Caki2 (cell line): ENCODE measurements around the gene HSPB6. TPM values are rescaled to one million over a fixed set of nuclear protein-coding genes. Genes with fewer than 3 reads are reported as not detected.
"Not testable (repeated sequence)": the region's sequence is repeated elsewhere in the genome, so short reads cannot be mapped to it uniquely, and the experiment has no call there.

Experiments
- DNase-seq: peaks from one replicate; pipeline ENCODE4 v3.0.0-alpha.2; 2015; ENCODE audit warnings: low read depth
- in situ Hi-C: cut with HindIII; loops from 2 replicates; pipeline ENCODE4 v1.10.0; 2016; ENCODE audit warnings: low sequenced_read_pairs, low pct_unique_long_range_greater_than_20kb, mixed read lengths
- total RNA-seq: library from RNA; depleted of rRNA; stranded (reverse); fragments of >200 nt; shearing (Covaris generic); gene quantifications from 2 replicates; pipeline ENCODE4 v1.2.3, GENCODE V29; 2014; ENCODE audit warnings: low replicate concordance

The HSPB6 gene
- total RNA-seq, 1 experiment from 2014 or later = not detected

GRCh38 chr19:35724560-35724959, 32.3 kb downstream of the HSPB6 start:
- in situ Hi-C loops = no loop called here
- DNase-seq = no peak

- DNase-seq = not testable (repeated sequence)
Observed at GRCh38 chr19:35724132-35724531, 32.7 kb downstream of the HSPB6 start.

DNA sequence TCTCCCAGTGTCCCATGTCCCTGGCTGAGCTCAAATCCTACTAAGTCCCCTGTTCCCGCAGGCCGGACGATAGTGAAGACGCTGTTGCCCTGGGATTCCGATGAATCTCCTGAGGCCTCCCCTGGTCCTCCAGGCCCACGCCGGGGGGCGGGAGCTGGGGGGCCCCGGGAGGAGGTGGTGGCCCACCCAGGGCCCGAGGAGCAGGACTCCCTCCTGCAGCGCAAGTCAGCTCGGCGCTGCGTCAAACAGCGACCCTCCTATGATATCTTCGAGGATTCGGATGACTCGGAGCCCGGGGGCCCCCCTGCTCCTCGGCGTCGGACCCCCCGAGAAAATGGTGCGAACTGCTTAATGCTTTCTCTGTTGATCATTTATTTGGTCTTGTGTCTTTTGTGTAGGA, 33.2 kb downstream of the HSPB6 start:
- no peak for DNase-seq
- in situ Hi-C loops = no loop called here

More at GRCh38 chr19:35724132-35724531, 32.7 kb downstream of the HSPB6 start:
- in situ Hi-C loops = not testable (repeated sequence)

- DNase-seq = no peak
- in situ Hi-C loops = no loop called here
Observed at GRCh38 chr19:35722897-35723296, 33.9 kb downstream of the HSPB6 start.

DNA sequence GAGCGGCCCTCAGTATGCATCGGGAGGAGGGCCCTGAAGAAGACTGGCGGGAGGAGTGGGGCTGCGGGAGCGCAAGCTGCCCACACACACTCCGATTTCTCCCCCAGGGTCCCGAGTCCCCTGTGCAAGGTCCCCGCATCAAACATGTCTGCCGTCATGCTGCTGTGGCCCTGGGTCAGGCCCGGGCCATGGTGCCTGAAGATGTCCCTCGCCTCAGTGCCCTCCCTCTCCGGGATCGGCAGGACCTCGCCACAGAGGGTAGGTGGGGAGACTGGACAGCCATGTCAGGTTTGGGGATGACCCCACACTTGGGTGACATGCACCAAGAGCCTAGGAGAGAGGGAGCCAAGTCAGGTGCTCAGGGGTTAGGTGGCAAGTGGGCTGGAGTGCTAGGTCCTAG, 34.4 kb downstream of the HSPB6 start:
- in situ Hi-C loops = no loop called here
- DNase-seq = no peak

- DNase-seq = no peak
- in situ Hi-C loops = no loop called here
Observed at GRCh38 chr19:35721374-35721773, 35.5 kb downstream of the HSPB6 start.

- in situ Hi-C loops = no loop called here
- DNase-seq = no peak
Observed at GRCh38 chr19:35720648-35721047, 36.2 kb downstream of the HSPB6 start.

DNA sequence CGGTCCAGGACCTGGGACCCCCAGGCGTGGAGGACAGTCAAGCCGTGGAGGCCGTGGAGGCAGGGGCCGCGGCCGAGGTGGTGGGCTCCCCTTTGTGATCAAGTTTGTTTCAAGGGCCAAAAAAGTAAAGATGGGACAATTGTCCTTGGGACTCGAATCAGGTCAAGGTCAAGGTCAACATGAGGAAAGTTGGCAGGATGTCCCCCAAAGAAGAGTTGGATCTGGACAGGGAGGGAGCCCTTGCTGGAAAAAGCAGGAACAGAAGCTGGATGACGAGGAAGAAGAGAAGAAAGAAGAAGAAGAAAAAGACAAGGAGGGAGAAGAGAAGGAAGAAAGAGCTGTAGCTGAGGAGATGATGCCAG, 36.7 kb downstream of the HSPB6 start:
- DNase-seq = no peak
- in situ Hi-C loops = no loop called here

- no peak for DNase-seq
- in situ Hi-C loops = no loop called here
Observed at GRCh38 chr19:35719402-35720162, 37.2 kb downstream of the HSPB6 start.

GRCh38 chr19:35718345-35719041, 38.3 kb downstream of the HSPB6 start:
- DNase-seq = peak; percentile 28
- in situ Hi-C loops = no loop called here

GRCh38 chr19:35717665-35718344, 39.0 kb downstream of the HSPB6 start, which contains the start of gene KMT2B:
KMT2B (plus strand) TSS chr19:35718003; CDS start chr19:35718019, 16 bp downstream.
- DNase-seq = peak; percentile 99
- in situ Hi-C loops = no loop called here

DNA sequence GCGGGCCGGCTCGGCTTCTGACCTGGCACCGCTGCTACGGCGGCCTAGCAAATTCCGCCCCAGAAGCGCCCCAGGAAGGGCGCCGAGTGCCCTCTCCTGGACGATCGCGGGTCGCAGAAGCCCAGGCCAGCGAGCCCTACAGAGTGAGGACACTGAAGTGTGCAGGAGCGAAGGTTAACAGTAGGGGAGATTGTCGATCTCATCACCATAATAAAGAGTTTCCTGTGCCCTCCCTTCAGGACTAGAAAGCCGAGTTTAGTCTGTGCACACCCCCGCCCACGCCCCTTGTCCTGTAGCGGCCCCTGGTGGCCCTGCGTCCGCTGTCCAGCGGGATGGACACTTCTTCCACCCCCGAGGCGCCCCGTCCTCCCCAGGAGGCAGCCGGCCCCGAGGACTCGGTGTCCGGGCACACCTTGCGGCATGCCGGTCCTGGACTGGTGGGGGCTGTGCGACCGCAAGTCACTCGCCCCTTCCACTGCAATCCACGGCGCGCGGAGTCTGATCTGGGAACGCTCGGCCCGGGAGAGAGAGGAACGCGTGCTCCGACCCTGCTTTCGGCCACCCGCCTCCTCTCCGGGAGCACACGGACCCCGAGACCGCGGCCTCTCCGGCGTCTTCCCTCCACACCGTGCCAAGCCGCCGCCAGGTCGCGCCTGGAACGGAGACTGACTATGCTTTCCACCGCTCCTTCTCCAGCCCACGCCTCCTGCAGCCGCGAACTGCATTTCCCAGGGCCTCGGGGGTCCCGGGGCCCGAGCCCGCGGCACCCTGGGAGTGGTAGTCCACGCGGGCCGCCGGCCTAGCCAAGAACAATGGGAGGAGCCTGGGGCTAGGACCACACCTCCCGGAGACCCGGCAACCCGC, 39.8 kb downstream of the HSPB6 start:
- in situ Hi-C loops = no loop called here
- DNase-seq = peak; percentile 94

- in situ Hi-C loops = no loop called here
Observed at GRCh38 chr19:35715981-35716800, 40.6 kb downstream of the HSPB6 start.

GRCh38 chr19:35715355-35715809, 41.4 kb downstream of the HSPB6 start:
- in situ Hi-C loops = no loop called here
- no peak for DNase-seq

More at GRCh38 chr19:35715981-35716800, 40.6 kb downstream of the HSPB6 start:
- DNase-seq = no peak

- in situ Hi-C loops = no loop called here
- DNase-seq = no peak
Observed at GRCh38 chr19:35714601-35715354, 42.1 kb downstream of the HSPB6 start.

DNA sequence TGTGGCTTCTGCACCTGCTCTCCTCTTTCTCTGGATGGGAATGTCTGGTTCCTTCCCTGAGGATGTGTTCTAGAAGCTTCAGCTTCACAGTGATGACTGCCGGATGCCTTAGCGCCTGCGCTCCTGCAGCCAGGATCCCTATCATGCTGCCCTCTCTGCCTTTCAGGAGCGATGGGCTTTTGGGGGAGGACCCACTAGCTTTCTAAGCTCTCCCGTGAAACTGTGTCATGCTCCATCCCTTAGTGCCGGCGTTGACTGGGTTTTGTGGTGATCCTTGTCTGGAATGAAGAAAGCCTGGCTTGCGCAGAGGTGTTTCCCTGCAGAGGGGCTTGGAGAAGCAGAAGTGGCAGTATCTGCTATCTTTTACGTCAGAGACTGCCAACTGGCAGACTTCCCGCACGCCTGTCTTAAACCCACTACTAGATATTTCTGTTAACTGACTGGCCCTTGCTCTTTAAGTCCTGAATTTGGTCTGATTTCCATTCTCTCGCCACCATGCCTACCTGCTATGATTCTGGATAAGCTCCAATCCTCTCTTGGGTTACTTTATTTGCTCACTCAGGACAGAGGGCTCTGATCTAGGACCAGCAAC, 42.8 kb downstream of the HSPB6 start:
- in situ Hi-C loops = no loop called here
- DNase-seq = no peak
